Gastroesophageal sphincter (tissue), 4 donors: ENCODE results near the gene ACOT11. TPM values are rescaled to one million over a fixed set of nuclear protein-coding genes. Genes with fewer than 3 reads are reported as not detected.

Experiments
- ATAC-seq: fragments of 150-250 bp; one replicate; pipeline ENCODE4 v1.9.1; 2016; ENCODE audit warnings: mild to moderate bottlenecking, moderate library complexity
- H3K27ac ChIP-seq, 4 donors: fragments of 200-600 bp; sonication (generic) in 3 of 4; 1 replicate in 3 of 4; 2 replicates in 1 of 4; pipeline ENCODE4 v1.5.1; 2016 to 2019
- H3K27me3 ChIP-seq: fragments of 200-600 bp; sonication (generic); one replicate; pipeline ENCODE4 v1.5.1; 2019
- H3K36me3 ChIP-seq, 2 donors: fragments of 200-600 bp; sonication (generic); one replicate each; pipeline ENCODE4 v1.5.1; 2019; ENCODE audit warnings: control low read depth in 1 of 2
- H3K4me1 ChIP-seq, 3 donors: fragments of 200-600 bp; sonication (generic); 1 replicate in 2 of 3; 2 replicates in 1 of 3; pipeline ENCODE4 v1.5.1; 2016 to 2019; ENCODE audit warnings: control low read depth in 2 of 3
- H3K4me3 ChIP-seq, 2 donors: fragments of 200-600 bp; sonication (generic); one replicate each; pipeline ENCODE4 v1.5.1; 2019; ENCODE audit warnings: mild to moderate bottlenecking in 1 of 2, moderate library complexity in 1 of 2
- H3K9me3 ChIP-seq, 3 donors: fragments of 200-600 bp; sonication (generic); one replicate each; pipeline ENCODE4 v1.5.1; 2017 to 2019; ENCODE audit warnings: control low read depth in 2 of 3
- EP300 ChIP-seq: sonication (generic); formaldehyde crosslinking; IDR thresholded peaks from one replicate; pipeline ENCODE4 v1.6.1; 2017; ENCODE audit warnings: antibody characterized with exemption, mild to moderate bottlenecking
- POLR2A ChIP-seq, 2 donors: fragments of 450-650 bp; IDR thresholded peaks; one replicate each; pipeline ENCODE4 v1.6.1; 2017; ENCODE audit warnings: antibody characterized with exemption in 2 of 2, mild to moderate bottlenecking in 2 of 2, moderate library complexity in 1 of 2
- POLR2AphosphoS5 ChIP-seq: sonication (generic); formaldehyde crosslinking; IDR thresholded peaks from one replicate; pipeline ENCODE4 v1.6.1; 2017; ENCODE audit warnings: antibody characterized with exemption
- WGBS, 2 donors: methylation state at CpG; one replicate each; pipeline ENCODE4 v1.1.5; 2018; ENCODE audit warnings: low coverage in 1 of 2; 5-methylcytosine and 5-hydroxymethylcytosine counted together
- total RNA-seq, 4 donors: library from RNA; depleted of rRNA; stranded (reverse); fragments of >200 nt; gene quantifications; one replicate each; pipeline ENCODE4 v1.1.0, GENCODE V29; 2016
- TF ChIP-seq, protein P1 (sequence below), 4 experiments: fragments of 200-600 bp in 2 of 4; fragments of 450-650 bp in 2 of 4; sonication (generic) in 1 of 4; IDR thresholded peaks; one replicate each; pipeline ENCODE4 v1.5.1; 2017 to 2019; ENCODE audit warnings: antibody characterized with exemption in 4 of 4, mild to moderate bottlenecking in 2 of 4, moderate library complexity in 2 of 4

ACOT11 gene
- total RNA-seq, 4 donors from 2014 or later = 4.4 to 40.5 (median 10.9) TPM

DNA sequence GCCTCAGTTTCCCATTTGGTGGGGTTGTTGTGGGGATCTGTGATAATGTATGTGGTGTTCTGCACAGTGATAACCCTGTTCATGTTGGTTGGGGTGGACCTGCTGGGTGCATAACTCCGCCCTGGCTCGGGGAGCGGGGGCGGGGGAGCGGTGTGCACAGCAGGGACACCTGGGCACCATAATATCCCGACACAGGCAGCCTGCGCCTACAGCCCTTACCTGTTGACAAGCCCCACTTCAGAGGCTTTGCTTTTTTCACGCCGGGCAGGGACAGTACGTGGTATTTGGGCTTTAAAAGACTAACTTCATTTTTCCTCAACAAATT lies 48.0 kb upstream of the ACOT11 start:
- no peak overlapping the region for H3K27ac ChIP-seq
- H3K36me3 ChIP-seq = no peaks in the 10 kb centered on the region
- H3K4me3 ChIP-seq = peak overlapping the region in 1 of 2 donors; percentile 52
- WGBS, 2 donors = 73 to 83% methylated on average over 5 to 9 of the region's 10 CpGs
- H3K27me3 ChIP-seq = peaks cover 12% of the 10 kb centered on the region
- no peak for ATAC-seq
- peaks cover 0 to 17% (median 13%) of the 10 kb centered on the region in 3 donors for H3K4me1 ChIP-seq
- TF ChIP-seq, protein P1, sequence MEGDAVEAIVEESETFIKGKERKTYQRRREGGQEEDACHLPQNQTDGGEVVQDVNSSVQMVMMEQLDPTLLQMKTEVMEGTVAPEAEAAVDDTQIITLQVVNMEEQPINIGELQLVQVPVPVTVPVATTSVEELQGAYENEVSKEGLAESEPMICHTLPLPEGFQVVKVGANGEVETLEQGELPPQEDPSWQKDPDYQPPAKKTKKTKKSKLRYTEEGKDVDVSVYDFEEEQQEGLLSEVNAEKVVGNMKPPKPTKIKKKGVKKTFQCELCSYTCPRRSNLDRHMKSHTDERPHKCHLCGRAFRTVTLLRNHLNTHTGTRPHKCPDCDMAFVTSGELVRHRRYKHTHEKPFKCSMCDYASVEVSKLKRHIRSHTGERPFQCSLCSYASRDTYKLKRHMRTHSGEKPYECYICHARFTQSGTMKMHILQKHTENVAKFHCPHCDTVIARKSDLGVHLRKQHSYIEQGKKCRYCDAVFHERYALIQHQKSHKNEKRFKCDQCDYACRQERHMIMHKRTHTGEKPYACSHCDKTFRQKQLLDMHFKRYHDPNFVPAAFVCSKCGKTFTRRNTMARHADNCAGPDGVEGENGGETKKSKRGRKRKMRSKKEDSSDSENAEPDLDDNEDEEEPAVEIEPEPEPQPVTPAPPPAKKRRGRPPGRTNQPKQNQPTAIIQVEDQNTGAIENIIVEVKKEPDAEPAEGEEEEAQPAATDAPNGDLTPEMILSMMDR (IDR thresholded peaks at IDR 0.05) = no peak
- TF ChIP-seq POLR2A (IDR thresholded peaks at IDR 0.05) (no peak), EP300 (no peak)
- H3K9me3 ChIP-seq = peaks cover 0 to 5% (median 0%) of the 10 kb centered on the region in 3 donors

DNA sequence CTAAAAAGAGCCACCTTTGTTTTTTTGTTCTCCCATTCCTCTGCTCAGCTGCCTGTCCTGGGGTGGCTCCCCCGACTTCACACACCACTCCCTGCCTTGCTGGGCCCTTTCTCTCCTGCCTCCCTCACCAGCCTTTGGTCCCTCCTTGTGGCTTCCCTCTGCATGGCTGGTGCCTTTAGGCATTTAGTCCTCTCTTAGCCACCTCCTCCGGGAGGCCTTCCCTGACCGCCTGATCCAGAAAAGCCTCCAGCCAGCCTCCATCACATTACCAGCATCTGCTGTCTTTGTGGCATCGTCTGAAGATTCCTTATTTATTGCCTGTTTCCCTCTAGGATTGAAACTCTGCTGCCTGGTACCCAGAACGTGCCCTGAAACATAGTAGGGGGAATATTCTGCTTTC lies 46.2 kb upstream of the ACOT11 start:
- ATAC-seq = no peak
- Histone ChIP-seq H3K9me3 (peaks cover 0 to 5% (median 0%) of the 10 kb centered on the region in 3 donors), H3K27me3 (peaks cover 12% of the 10 kb centered on the region), H3K4me1 (peaks cover 0 to 17% (median 13%) of the 10 kb centered on the region in 3 donors), H3K27ac (no peak overlapping the region), H3K4me3 (no peak overlapping the region), H3K36me3 (no peaks in the 10 kb centered on the region)
- WGBS, 2 donors = 82% methylated on average over 4 to 5 of the region's 5 CpGs
- no peak for TF ChIP-seq POLR2AphosphoS5
- TF ChIP-seq, protein P1 (IDR thresholded peaks at IDR 0.05) = no peak
- TF ChIP-seq EP300 = no peak
- no peak for TF ChIP-seq POLR2A (IDR thresholded peaks at IDR 0.05)

DNA sequence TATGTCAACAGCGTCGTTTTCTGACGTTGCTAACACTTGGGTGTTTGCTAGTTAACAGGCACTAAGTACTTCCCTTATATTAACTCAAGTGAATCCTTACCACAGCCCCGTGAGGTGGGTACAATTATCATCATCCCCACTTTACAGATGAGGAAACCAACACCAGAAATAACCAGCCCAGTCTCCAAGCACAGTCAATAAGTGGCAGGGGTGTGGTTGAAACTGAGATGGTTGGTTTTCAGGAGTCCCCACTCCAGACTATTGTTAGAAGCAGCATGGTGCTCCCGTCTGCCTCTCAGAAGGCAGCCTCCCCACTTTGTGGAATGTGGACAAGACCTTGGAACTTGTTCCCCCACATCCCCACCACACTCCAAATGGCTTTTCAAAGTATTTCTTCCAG lies 45.7 kb upstream of the ACOT11 start:
- H3K4me3 ChIP-seq = no peak overlapping the region
- TF ChIP-seq, protein P1 (IDR thresholded peaks at IDR 0.05) = no peak
- TF ChIP-seq POLR2AphosphoS5 = no peak
- ATAC-seq = no peak

DNA sequence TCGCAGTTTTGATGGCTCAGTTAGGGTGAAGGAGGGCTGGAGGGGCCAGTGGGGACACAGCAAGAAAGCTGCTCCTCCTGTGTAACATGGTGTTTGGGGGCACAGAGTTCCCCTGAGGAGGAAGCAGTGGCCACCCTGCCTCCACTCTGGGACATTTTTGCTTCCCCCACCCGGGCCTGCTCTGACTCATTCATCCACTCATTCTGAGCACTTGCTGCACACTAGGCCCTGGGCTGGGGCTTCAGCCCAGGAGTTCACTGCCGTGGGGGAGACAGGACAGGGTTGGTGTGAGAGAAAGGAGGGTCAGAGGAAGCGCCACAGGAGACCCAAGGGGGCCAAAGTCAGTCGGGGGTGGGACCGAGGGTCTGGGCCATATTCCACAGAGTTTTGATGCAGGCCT lies 41.4 kb upstream of the ACOT11 start:
- no peaks in the 10 kb centered on the region for H3K4me1 ChIP-seq
- 57% methylated on average over 5 of the region's 6 CpGs; no CpG with 5 or more reads in 1 of the 2 donors for WGBS, 2 donors
- no peaks in the 10 kb centered on the region for H3K9me3 ChIP-seq
- TF ChIP-seq POLR2AphosphoS5 (no peak), EP300 (no peak), POLR2A (IDR thresholded peaks at IDR 0.05) (no peak)
- TF ChIP-seq, protein P1 (IDR thresholded peaks at IDR 0.05) = no peak
- no peaks in the 10 kb centered on the region for H3K27me3 ChIP-seq
- ATAC-seq = no peak
- no peaks in the 10 kb centered on the region for H3K36me3 ChIP-seq
- no peak overlapping the region for H3K4me3 ChIP-seq
- no peak overlapping the region for H3K27ac ChIP-seq

More for the DNA sequence above, 45.7 kb upstream of the ACOT11 start:
- Histone ChIP-seq H3K27ac (no peak overlapping the region), H3K36me3 (no peaks in the 10 kb centered on the region), H3K9me3 (peaks cover 0 to 4% (median 0%) of the 10 kb centered on the region in 3 donors), H3K4me1 (peaks cover 0 to 17% (median 13%) of the 10 kb centered on the region in 3 donors), H3K27me3 (peaks cover 12% of the 10 kb centered on the region)
- WGBS, 2 donors = 77 to 86% methylated on average over 3 to 4 of the region's 5 CpGs

DNA sequence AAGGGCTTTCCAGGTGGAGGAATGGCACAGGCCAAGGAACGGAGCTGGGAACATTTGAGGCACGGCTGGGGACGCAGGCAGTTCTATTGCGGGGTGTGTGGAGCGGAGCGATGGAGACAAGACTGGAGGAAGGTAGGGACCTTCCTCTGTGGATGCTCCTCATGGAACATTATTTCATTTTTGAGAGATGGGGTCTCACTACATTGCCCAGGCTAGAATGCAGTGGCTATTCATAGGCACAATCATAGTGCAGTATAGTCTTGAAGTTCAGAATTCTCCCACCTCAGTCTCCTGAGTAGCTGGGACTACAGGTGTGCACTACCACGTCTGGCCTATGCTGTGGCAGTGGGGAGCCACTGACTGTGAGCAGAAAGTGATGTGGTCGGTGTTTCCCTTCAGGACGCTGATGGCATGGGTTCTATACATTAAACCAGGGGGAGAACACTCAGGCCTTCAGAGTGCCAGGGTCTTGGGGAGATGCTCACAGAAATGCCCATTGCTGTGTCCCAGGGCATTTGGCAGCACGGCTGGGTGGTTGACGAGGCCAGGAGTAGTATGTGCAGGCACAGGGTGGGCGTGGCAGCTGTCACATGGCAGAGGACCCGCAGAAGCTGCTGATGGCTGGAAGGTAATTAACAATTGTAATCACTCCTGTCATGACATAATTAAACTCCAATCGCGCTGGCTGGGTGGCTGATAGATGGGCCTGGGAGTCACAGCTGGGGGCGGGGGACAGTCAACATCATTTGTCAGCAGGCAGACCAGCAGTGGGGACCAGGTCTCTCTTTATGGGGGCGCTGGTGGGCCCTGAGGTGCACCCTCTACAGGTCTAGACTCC lies 40.8 kb upstream of the ACOT11 start:
- TF ChIP-seq POLR2AphosphoS5 (no peak), POLR2A (IDR thresholded peaks at IDR 0.05) (no peak), EP300 (no peak)
- TF ChIP-seq, protein P1 (IDR thresholded peaks at IDR 0.05) = no peak
- ATAC-seq = no peak
- no peaks in the 10 kb centered on the region for H3K9me3 ChIP-seq
- H3K4me3 ChIP-seq = no peak overlapping the region
- H3K4me1 ChIP-seq = no peaks in the 10 kb centered on the region
- WGBS, 2 donors = 73 to 93% methylated on average over 6 to 10 of the region's 17 CpGs
- H3K36me3 ChIP-seq = no peaks in the 10 kb centered on the region
- H3K27ac ChIP-seq = no peak overlapping the region
- no peaks in the 10 kb centered on the region for H3K27me3 ChIP-seq
